Left ventricle myocardium inferior (tissue), 1 donor: ENCODE data around the gene PIGH. TPM values are rescaled to one million over a fixed set of nuclear protein-coding genes. Genes with fewer than 3 reads are reported as not detected.

Experiments
- DNase-seq: peaks from one replicate; pipeline ENCODE4 v3.0.0-alpha.2; 2020
- H3K27ac ChIP-seq: fragments of 200-600 bp; replicated peaks from 2 replicates; pipeline ENCODE4 v1.8.0; 2021
- H3K27me3 ChIP-seq: fragments of 200-600 bp; 2 replicates; pipeline ENCODE4 v1.8.0; 2021; ENCODE audit warnings: low read depth
- H3K36me3 ChIP-seq: fragments of 200-600 bp; 2 replicates; pipeline ENCODE4 v1.8.0; 2021
- H3K4me1 ChIP-seq: fragments of 200-600 bp; 2 replicates; pipeline ENCODE4 v1.8.0; 2021
- H3K4me3 ChIP-seq: fragments of 200-600 bp; 2 replicates; pipeline ENCODE4 v1.8.0; 2021; ENCODE audit warnings: mild to moderate bottlenecking, moderate library complexity
- H3K9me3 ChIP-seq: fragments of 200-600 bp; replicated peaks from 2 replicates; pipeline ENCODE4 v1.8.0; 2021
- intact Hi-C: fragments of 100-400 bp; cut with micrococcal nuclease; formaldehyde crosslinking; loops from one replicate; pipeline ENCODE4 v1.11.0; 2022
- total RNA-seq: library from RNA; stranded (reverse); fragmentation: NEBNext Ultra II Directional; extraction: Animal tissue kit (Norgen Biotek cat#: 25700); gene quantifications from one replicate; pipeline ENCODE4 v1.2.1, GENCODE V29; 2021
- TF ChIP-seq, protein P1 (sequence below): fragments of 200-600 bp; IDR thresholded peaks from 2 replicates; pipeline ENCODE4 v1.8.0; 2021; ENCODE audit warnings: antibody characterized with exemption, mild to moderate bottlenecking, borderline replicate concordance
- donor health status: DM: no; HTN: yes; CAD: no; lungs with severe emphysema.

Gene PIGH
- total RNA-seq, 1 donor from 2014 or later, result 12.8 TPM

DNA sequence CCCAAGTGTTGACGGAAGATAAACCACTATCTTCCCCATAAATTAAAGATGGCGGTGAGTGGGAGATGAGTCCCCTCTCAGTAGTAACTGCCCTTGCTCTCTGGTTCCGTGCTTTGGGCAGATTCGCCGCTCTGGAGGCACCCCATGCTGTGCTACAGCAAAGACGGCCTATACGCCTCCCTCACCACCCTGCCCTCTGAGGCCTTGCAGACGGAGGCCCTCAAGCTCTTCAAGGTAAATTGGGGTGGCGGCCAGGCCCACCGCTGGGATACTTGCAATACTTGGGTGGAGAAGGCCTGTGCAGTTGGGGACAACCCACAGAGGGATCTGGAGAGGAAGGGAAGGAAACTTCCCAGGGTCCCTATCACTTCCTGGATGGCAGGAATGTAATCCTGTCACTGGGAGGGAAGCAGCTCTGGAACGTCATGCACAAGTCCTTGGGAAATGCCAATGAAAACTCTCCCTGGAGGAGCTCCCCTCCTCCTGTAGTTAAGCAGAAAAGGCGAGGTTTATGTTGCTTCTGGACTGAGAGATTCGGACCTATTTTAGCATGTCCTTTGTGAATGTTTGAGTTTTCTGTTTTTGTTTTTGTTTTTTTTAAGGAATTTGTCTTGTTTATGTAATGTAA, 22.8 kb downstream of the PIGH start:
- DNase-seq, result no peak
- Histone ChIP-seq H3K4me1 (no peaks in the 10 kb centered on the region), H3K27me3 (no peaks in the 10 kb centered on the region), H3K36me3 (peaks cover 14% of the 10 kb centered on the region), H3K4me3 (no peak overlapping the region), H3K27ac (no peak overlapping the region), H3K9me3 (no peaks in the 10 kb centered on the region)
- TF ChIP-seq, protein P1, sequence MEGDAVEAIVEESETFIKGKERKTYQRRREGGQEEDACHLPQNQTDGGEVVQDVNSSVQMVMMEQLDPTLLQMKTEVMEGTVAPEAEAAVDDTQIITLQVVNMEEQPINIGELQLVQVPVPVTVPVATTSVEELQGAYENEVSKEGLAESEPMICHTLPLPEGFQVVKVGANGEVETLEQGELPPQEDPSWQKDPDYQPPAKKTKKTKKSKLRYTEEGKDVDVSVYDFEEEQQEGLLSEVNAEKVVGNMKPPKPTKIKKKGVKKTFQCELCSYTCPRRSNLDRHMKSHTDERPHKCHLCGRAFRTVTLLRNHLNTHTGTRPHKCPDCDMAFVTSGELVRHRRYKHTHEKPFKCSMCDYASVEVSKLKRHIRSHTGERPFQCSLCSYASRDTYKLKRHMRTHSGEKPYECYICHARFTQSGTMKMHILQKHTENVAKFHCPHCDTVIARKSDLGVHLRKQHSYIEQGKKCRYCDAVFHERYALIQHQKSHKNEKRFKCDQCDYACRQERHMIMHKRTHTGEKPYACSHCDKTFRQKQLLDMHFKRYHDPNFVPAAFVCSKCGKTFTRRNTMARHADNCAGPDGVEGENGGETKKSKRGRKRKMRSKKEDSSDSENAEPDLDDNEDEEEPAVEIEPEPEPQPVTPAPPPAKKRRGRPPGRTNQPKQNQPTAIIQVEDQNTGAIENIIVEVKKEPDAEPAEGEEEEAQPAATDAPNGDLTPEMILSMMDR, result no peak
- intact Hi-C loops, result no loop called here

DNA sequence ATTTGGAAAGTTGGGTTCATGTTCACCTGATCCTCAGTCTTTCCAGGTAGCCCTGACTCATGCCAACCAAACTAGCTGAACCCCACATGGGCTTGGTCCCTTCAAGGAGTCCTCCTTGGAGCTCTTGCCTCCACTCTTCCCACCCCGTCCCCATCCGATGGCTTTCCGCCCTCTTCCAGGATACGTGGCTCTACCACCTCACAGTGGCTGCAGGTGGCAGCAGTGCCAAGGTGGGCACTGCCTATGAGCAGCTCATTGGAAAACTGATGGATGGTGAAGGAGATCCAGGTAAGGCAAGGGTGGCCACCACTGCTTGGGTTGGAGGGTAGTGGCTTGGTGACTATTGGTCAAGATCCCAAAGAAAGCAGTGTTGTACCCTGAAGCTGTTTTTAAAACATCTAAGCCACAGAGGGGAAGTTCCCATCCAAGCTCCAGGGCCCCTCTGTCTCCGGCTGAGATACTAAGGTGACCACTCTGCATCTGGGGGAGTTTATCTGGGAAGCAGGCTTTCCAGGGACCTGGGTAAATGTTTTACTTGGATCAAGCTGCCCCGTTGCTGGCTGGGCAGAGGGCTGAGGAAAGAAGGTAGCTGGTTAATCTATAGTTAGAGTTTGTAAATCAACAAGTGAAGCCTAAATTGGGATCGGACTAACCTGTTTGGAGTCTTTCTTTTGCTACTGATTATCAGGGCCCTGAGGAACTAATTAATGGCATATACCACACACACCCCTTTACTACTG, 23.7 kb downstream of the PIGH start:
- Histone ChIP-seq H3K27ac (no peak overlapping the region), H3K4me3 (no peak overlapping the region), H3K27me3 (no peaks in the 10 kb centered on the region), H3K36me3 (peaks cover 14% of the 10 kb centered on the region), H3K9me3 (no peaks in the 10 kb centered on the region), H3K4me1 (no peaks in the 10 kb centered on the region)
- intact Hi-C loops, result no loop called here
- no peak for DNase-seq
- TF ChIP-seq, protein P1, result no peak

DNA sequence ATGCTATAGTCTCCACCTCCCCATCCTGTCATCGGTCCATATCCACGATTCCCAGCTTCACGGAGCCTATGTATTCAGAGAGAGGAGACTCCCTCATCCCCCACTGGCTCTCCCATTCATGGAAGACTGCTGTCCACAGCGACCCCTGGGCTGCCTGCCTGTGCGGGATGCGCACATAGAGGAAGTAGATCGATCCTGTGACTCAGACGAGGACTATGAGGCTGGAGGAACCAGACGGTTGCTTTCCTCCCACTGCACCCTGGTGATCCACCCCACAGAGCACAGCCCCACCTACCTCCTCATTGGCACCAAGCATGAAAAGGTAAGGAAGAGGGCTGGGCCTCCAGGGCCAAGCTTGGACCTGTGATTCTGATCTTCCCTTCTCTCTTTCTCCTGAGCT, 24.4 kb downstream of the PIGH start:
- H3K36me3 ChIP-seq, result peaks cover 8% of the 10 kb centered on the region
- H3K27me3 ChIP-seq, result no peaks in the 10 kb centered on the region
- no peak overlapping the region for H3K27ac ChIP-seq
- H3K9me3 ChIP-seq, result no peaks in the 10 kb centered on the region
- no peak for DNase-seq
- H3K4me1 ChIP-seq, result no peaks in the 10 kb centered on the region
- no peak overlapping the region for H3K4me3 ChIP-seq
- TF ChIP-seq, protein P1, result no peak
- intact Hi-C loops, result no loop called here

DNA sequence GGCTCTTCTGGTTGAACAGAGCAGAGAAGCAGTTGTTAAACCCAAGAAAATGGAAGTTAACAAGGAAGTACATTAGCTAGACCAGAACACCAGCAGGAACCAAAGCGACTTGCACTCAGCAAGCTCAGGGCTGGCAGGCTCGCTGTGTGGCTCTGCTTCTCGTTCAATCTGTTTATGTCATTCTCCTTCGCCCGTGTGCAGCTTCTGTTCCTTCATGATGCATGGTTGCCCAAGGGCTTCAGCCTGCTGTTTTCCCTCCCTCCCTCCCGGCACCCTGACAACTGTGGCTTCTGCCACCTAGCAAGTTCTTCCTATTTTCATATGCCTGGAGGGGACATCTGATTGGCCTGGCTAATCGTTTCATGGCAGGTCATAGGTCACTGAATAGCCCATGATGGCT, 25.3 kb downstream of the PIGH start:
- Histone ChIP-seq H3K27ac (no peak overlapping the region), H3K4me1 (no peaks in the 10 kb centered on the region), H3K27me3 (no peaks in the 10 kb centered on the region), H3K36me3 (peaks cover 7% of the 10 kb centered on the region), H3K4me3 (no peak overlapping the region), H3K9me3 (no peaks in the 10 kb centered on the region)
- TF ChIP-seq, protein P1, result no peak
- intact Hi-C loops, result loop anchor here (5.0 kb wide), 1 partner anchor 148 kb away; no protein-coding TSS in a partner anchor
- no peak for DNase-seq

DNA sequence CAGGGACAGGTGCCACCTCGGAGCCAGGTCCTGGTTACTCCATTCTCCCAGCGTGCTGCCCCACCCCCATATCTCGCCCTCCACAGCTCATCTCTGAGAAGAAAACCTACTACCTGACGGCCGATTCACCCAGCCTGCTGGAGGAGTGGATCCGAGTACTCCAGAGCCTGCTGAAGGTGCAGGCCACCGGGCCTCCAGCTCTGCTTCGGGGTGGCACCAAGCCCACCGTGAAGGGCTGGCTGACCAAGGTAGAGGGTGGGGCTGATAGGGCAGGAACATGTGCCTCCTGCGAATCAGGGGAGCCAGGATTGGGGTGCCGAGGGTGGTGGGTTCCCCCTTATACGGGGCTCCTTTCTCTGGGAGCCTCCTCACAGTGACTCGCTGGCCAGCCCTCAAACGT, 25.9 kb downstream of the PIGH start:
- H3K27ac ChIP-seq, result no peak overlapping the region
- intact Hi-C loops, result loop anchor here (5.0 kb wide), 1 partner anchor 147 kb away; no protein-coding TSS in a partner anchor
- H3K4me1 ChIP-seq, result no peaks in the 10 kb centered on the region

More for the DNA sequence above, 25.9 kb downstream of the PIGH start:
- Histone ChIP-seq H3K27me3 (no peaks in the 10 kb centered on the region), H3K4me3 (no peak overlapping the region), H3K36me3 (peaks cover 5% of the 10 kb centered on the region), H3K9me3 (no peaks in the 10 kb centered on the region)
- no peak for DNase-seq
- TF ChIP-seq, protein P1, result no peak
